CD4-positive, alpha-beta T cell treated with Interleukin-10 for 1 hour (primary cell): Measurements from ENCODE around the gene SHKBP1.

Source experiments
- DNase-seq: peaks from one replicate; pipeline ENCODE4 v3.0.0-alpha.2; 2020

SHKBP1 gene

GRCh38 chr19:40601134-40601974 is 24.7 kb downstream of the SHKBP1 start, which contains the start of gene LTBP4:
TSS of gene LTBP4 (plus strand) at chr19:40601369. CDS start at chr19:40601388, 19 bp downstream.
- DNase-seq = peak; percentile 53

- no peak for DNase-seq
Observed at GRCh38 chr19:40603071-40603388, 26.4 kb downstream of the SHKBP1 start.

GRCh38 chr19:40603389-40604170 is 26.9 kb downstream of the SHKBP1 start:
- DNase-seq = peak; percentile 99

GRCh38 chr19:40604171-40604646 is 27.5 kb downstream of the SHKBP1 start:
- no peak for DNase-seq

GRCh38 chr19:40604647-40605215 is 28.1 kb downstream of the SHKBP1 start:
- no peak for DNase-seq

- peak; percentile 91 for DNase-seq
Observed at GRCh38 chr19:40605216-40605971, 28.7 kb downstream of the SHKBP1 start.

- no peak for DNase-seq
Observed at GRCh38 chr19:40607311-40608239, 30.9 kb downstream of the SHKBP1 start.

GRCh38 chr19:40608240-40608621 is 31.6 kb downstream of the SHKBP1 start:
- DNase-seq = no peak

GRCh38 chr19:40608957-40609356 is 32.3 kb downstream of the SHKBP1 start:
- no peak for DNase-seq

- peak; percentile 89 for DNase-seq
Observed at GRCh38 chr19:40609561-40610395, 33.1 kb downstream of the SHKBP1 start.

- DNase-seq = peak; percentile 74
Observed at GRCh38 chr19:40610396-40611064, 33.9 kb downstream of the SHKBP1 start.

- no peak for DNase-seq
Observed at GRCh38 chr19:40611096-40611495, 34.4 kb downstream of the SHKBP1 start.

GRCh38 chr19:40611900-40612698 is 35.4 kb downstream of the SHKBP1 start:
- DNase-seq = no peak

GRCh38 chr19:40612831-40613689 is 36.4 kb downstream of the SHKBP1 start:
- peak; percentile 76 for DNase-seq

GRCh38 chr19:40613690-40614621 is 37.3 kb downstream of the SHKBP1 start:
- DNase-seq = peak; percentile 86

GRCh38 chr19:40614622-40615411 is 38.1 kb downstream of the SHKBP1 start:
- DNase-seq = peak; percentile 84
